Measurements from ENCODE around the gene TSPAN5.

DNA sequence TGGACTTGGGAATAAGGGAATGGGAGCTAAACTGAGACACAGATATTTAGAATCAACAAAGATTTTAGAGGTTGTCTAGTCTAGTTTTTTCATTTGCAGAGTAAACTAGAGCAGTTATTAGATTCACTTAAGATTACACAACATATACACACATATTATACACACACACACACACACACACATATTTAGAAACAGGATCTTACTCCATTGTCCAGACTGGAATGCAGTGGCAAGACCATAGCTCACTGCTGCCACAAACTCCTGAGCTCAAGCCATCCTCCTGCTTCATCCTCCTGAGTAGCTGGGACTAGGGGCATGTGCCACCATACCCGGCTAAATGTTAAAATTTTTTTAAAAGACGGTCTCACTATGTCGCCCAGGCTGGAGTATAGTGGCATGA lies 127.8 kb downstream of the TSPAN5 start:
- TF ChIP-seq, protein P1, sequence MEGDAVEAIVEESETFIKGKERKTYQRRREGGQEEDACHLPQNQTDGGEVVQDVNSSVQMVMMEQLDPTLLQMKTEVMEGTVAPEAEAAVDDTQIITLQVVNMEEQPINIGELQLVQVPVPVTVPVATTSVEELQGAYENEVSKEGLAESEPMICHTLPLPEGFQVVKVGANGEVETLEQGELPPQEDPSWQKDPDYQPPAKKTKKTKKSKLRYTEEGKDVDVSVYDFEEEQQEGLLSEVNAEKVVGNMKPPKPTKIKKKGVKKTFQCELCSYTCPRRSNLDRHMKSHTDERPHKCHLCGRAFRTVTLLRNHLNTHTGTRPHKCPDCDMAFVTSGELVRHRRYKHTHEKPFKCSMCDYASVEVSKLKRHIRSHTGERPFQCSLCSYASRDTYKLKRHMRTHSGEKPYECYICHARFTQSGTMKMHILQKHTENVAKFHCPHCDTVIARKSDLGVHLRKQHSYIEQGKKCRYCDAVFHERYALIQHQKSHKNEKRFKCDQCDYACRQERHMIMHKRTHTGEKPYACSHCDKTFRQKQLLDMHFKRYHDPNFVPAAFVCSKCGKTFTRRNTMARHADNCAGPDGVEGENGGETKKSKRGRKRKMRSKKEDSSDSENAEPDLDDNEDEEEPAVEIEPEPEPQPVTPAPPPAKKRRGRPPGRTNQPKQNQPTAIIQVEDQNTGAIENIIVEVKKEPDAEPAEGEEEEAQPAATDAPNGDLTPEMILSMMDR (conservative IDR thresholded peaks at IDR 0.05; ENCODE audit: low read depth, low read length), result no peak
- TF ChIP-seq EZH2phosphoT487 (IDR thresholded peaks at IDR 0.05; ENCODE audit: borderline replicate concordance, low read length), result no peak
- no peak for TF ChIP-seq EZH2 (IDR thresholded peaks at IDR 0.05; ENCODE audit: low read length, unreplicated experiment)
